Measurements from ENCODE around the gene PCYT1A.

Gene PCYT1A

GRCh38 chr3:196280689-196281440, 6.7 kb downstream of the PCYT1A start:
- Histone ChIP-seq H3K4me2 (ENCODE audit: low read depth, low read length, poor library complexity, severe bottlenecking) (no peak overlapping the region), H4K20me1 (ENCODE audit: low read depth, low read length) (no peaks in the 10 kb centered on the region), H3K27ac (ENCODE audit: low read depth, low read length) (no peak overlapping the region), H3K9ac (ENCODE audit: low read length) (no peak overlapping the region), H3K36me3 (ENCODE audit: low read length) (no peaks in the 10 kb centered on the region), H2AFZ (ENCODE audit: low read depth, low read length, severe bottlenecking) (no peak overlapping the region), H3K4me3 (ENCODE audit: insufficient read depth, low read length, poor library complexity, severe bottlenecking) (no peak overlapping the region), H3K9me3 (ENCODE audit: insufficient read depth, low read length) (no peaks in the 10 kb centered on the region), H3K27me3 (ENCODE audit: low read length) (no peaks in the 10 kb centered on the region), H3F3A (ENCODE audit: insufficient read depth) (no peaks in the 10 kb centered on the region), H3K9me2 (replicated peaks; ENCODE audit: insufficient read depth, low read length) (no peaks in the 10 kb centered on the region), H3K79me2 (ENCODE audit: insufficient read depth, low read length) (peaks cover 9% of the 10 kb centered on the region)
- no peak for TF ChIP-seq CTCF (IDR thresholded peaks at IDR 0.05; ENCODE audit: insufficient read depth, low read length, poor library complexity, severe bottlenecking)
- no peak for TF ChIP-seq EZH2phosphoT487 (conservative IDR thresholded peaks at IDR 0.05; ENCODE audit: low read length)

DNA sequence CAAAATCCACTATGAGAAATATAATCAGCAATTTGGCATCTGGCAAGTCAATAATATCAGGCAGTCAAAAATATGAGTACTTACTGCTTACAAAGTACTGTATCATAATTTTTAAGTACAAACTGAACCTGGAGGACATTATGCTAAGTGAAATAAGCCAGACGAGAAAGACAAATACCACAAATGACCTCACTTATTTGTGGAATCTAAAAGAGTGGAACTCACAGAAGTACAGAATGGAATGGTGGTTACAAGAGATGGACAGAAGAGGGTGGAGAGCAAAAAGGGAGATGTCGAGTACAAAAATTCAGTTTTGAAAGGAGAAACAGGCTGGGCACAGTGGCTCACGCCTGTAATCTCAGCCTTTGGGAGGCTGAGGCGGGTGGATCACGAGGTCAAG, 12.4 kb downstream of the PCYT1A start:
- H2AFZ ChIP-seq (ENCODE audit: low read depth, low read length, severe bottlenecking) = no peak overlapping the region
- no peaks in the 10 kb centered on the region for H3F3A ChIP-seq (ENCODE audit: insufficient read depth)
- no peaks in the 10 kb centered on the region for H3K9me2 ChIP-seq (replicated peaks; ENCODE audit: insufficient read depth, low read length)
- TF ChIP-seq EZH2phosphoT487 (conservative IDR thresholded peaks at IDR 0.05; ENCODE audit: low read length) (no peak), CTCF (IDR thresholded peaks at IDR 0.05; ENCODE audit: insufficient read depth, low read length, poor library complexity, severe bottlenecking) (no peak)
- H3K9ac ChIP-seq (ENCODE audit: low read length) = no peak overlapping the region
- peaks cover 14% of the 10 kb centered on the region for H3K79me2 ChIP-seq (ENCODE audit: insufficient read depth, low read length)
- peaks cover 5% of the 10 kb centered on the region; the same call in 1 of the 2 replicates for H3K36me3 ChIP-seq (ENCODE audit: low read length)
- no peak overlapping the region for H3K4me2 ChIP-seq (ENCODE audit: low read depth, low read length, poor library complexity, severe bottlenecking)
- H4K20me1 ChIP-seq (ENCODE audit: low read depth, low read length) = no peaks in the 10 kb centered on the region
- H3K9me3 ChIP-seq (ENCODE audit: insufficient read depth, low read length) = peaks cover 12% of the 10 kb centered on the region
- no peak overlapping the region for H3K4me3 ChIP-seq (ENCODE audit: insufficient read depth, low read length, poor library complexity, severe bottlenecking)
- H3K27me3 ChIP-seq (ENCODE audit: low read length) = no peaks in the 10 kb centered on the region
- no peak overlapping the region for H3K27ac ChIP-seq (ENCODE audit: low read depth, low read length)

DNA sequence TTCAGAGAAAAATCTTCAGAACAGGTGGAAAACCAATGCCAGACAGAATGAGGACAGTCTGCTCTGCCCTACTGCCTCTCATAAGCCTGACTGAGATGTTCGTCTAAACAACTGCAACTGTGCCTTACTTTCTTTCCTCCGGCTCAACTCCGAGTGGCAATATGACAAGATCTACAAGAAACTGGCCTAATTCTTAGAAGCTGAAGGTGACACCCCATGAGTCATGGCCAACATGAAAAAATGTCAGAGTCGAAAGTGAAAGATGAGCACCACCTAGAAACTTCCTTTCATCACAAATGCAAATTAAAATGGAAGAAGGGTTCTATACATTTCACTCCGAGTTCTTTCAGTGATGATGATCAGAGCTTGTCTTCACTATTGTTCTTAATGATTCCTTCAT, 12.9 kb downstream of the PCYT1A start:
- Histone ChIP-seq H2AFZ (ENCODE audit: low read depth, low read length, severe bottlenecking) (no peak overlapping the region), H3K79me2 (ENCODE audit: insufficient read depth, low read length) (peaks cover 14% of the 10 kb centered on the region), H3K9ac (ENCODE audit: low read length) (no peak overlapping the region), H3K27ac (ENCODE audit: low read depth, low read length) (no peak overlapping the region), H3K9me2 (replicated peaks; ENCODE audit: insufficient read depth, low read length) (no peaks in the 10 kb centered on the region), H3K4me3 (ENCODE audit: insufficient read depth, low read length, poor library complexity, severe bottlenecking) (no peak overlapping the region), H3K9me3 (ENCODE audit: insufficient read depth, low read length) (peaks cover 12% of the 10 kb centered on the region), H4K20me1 (ENCODE audit: low read depth, low read length) (no peaks in the 10 kb centered on the region), H3K4me2 (ENCODE audit: low read depth, low read length, poor library complexity, severe bottlenecking) (no peak overlapping the region), H3K36me3 (ENCODE audit: low read length) (peaks cover 5% of the 10 kb centered on the region; the same call in 1 of the 2 replicates), H3F3A (ENCODE audit: insufficient read depth) (no peaks in the 10 kb centered on the region), H3K27me3 (ENCODE audit: low read length) (no peaks in the 10 kb centered on the region)
- TF ChIP-seq CTCF (IDR thresholded peaks at IDR 0.05; ENCODE audit: insufficient read depth, low read length, poor library complexity, severe bottlenecking) (no peak), EZH2phosphoT487 (conservative IDR thresholded peaks at IDR 0.05; ENCODE audit: low read length) (no peak)
